ENCODE results near the gene TBC1D10A. TPM values are rescaled to one million over a fixed set of nuclear protein-coding genes. Genes with fewer than 3 reads are reported as not detected.

TBC1D10A gene
- total RNA-seq (2021), result 8.4 and 10.6 TPM in 2 replicates
- Bru-seq, nascent RNA, result percentile 52 among the genes with signal in this experiment
- percentile 58 among the genes with signal in this experiment for BruChase-seq, experiment 1, labeled RNA remaining after a 2-hour chase
- BruChase-seq, experiment 2, labeled RNA remaining after a 6-hour chase, result percentile 56 among the genes with signal in this experiment
- long read RNA-seq, transcript TBC1D10A-201 (9 exons, 2,077 nt), result major isoform, 17 of 23 reads
- long read RNA-seq, partial matches to known transcripts, result 3 of 23 reads
- long read RNA-seq, other reads (novel, unspliced or antisense), result 3 of 23 reads

- H3K4me1 ChIP-seq (ENCODE audit: insufficient read depth, low read length, poor library complexity, severe bottlenecking), result peaks cover 23% of the 10 kb centered on the region
- CTCF ChIA-PET, result interaction anchor here (0.6 kb wide), 1 partner anchor 87 kb away, joined by 6 read pairs; no protein-coding TSS in a partner anchor
- H3K27ac ChIP-seq (ENCODE audit: low read depth, low read length, poor library complexity, severe bottlenecking), result peak within 1 kb of the TSS; percentile 80
- BruUV-seq (replicated peaks), result no TSS peak
- no peaks in the 10 kb centered on the region for H3K9me3 ChIP-seq (ENCODE audit: low read depth, low read length, poor library complexity, severe bottlenecking)
- intact Hi-C loops (cut with micrococcal nuclease; ENCODE audit: unreplicated experiment), result no loop called here
- no peak for TF ChIP-seq CTCF (conservative IDR thresholded peaks at IDR 0.05; ENCODE audit: low read depth, low read length)
- TF ChIP-seq EZH2 (IDR thresholded peaks at IDR 0.05; ENCODE audit: borderline replicate concordance, low read depth, low read length, poor library complexity, severe bottlenecking), result no peak
- POLR2A ChIA-PET (ENCODE audit: low non-redundant PET), result interaction anchor here (0.6 kb wide), 1 partner anchor 548 kb away, joined by 5 read pairs; no protein-coding TSS in a partner anchor
- H3K36me3 ChIP-seq (ENCODE audit: insufficient read depth, low read length, poor library complexity, severe bottlenecking), result peaks cover 5% of the 10 kb centered on the region
- peak; percentile 95 for DNase-seq (ENCODE audit: low spot score)
- H3K4me3 ChIP-seq (ENCODE audit: low read depth, low read length, poor library complexity, severe bottlenecking), result peak within 1 kb of the TSS; percentile 80
- no peaks in the 10 kb centered on the region for H3K27me3 ChIP-seq (replicated peaks; ENCODE audit: insufficient read depth, low read depth, low read length, poor library complexity)
Observed at GRCh38 chr22:30326706-30327362, at the start of gene TBC1D10A. Gene TBC1D10A (minus strand): TSS chr22:30326941. CDS start chr22:30326881, 60 bp downstream.

- no peaks in the 10 kb centered on the region for H3K4me1 ChIP-seq (ENCODE audit: insufficient read depth, low read length, poor library complexity, severe bottlenecking)
- no peaks in the 10 kb centered on the region for H3K9me3 ChIP-seq (ENCODE audit: low read depth, low read length, poor library complexity, severe bottlenecking)
- DNase-seq (ENCODE audit: low spot score), result no peak
- no peak for TF ChIP-seq EZH2 (IDR thresholded peaks at IDR 0.05; ENCODE audit: borderline replicate concordance, low read depth, low read length, poor library complexity, severe bottlenecking)
- TF ChIP-seq CTCF (conservative IDR thresholded peaks at IDR 0.05; ENCODE audit: low read depth, low read length), result no peak
- CTCF ChIA-PET, result no interaction called here
- no peaks in the 10 kb centered on the region for H3K36me3 ChIP-seq (ENCODE audit: insufficient read depth, low read length, poor library complexity, severe bottlenecking)
- H3K27ac ChIP-seq (ENCODE audit: low read depth, low read length, poor library complexity, severe bottlenecking), result no peak overlapping the region
- H3K4me3 ChIP-seq (ENCODE audit: low read depth, low read length, poor library complexity, severe bottlenecking), result no peak overlapping the region
- no TSS peak for BruUV-seq (replicated peaks)
- no peaks in the 10 kb centered on the region for H3K27me3 ChIP-seq (replicated peaks; ENCODE audit: insufficient read depth, low read depth, low read length, poor library complexity)
- POLR2A ChIA-PET (ENCODE audit: low non-redundant PET), result no interaction called here
- intact Hi-C loops (cut with micrococcal nuclease; ENCODE audit: unreplicated experiment), result no loop called here
Observed at GRCh38 chr22:30375312-30375849, 48.6 kb upstream of the TBC1D10A start.

- no TSS peak for BruUV-seq (replicated peaks)
- no peak for TF ChIP-seq EZH2 (IDR thresholded peaks at IDR 0.05; ENCODE audit: borderline replicate concordance, low read depth, low read length, poor library complexity, severe bottlenecking)
- TF ChIP-seq CTCF (conservative IDR thresholded peaks at IDR 0.05; ENCODE audit: low read depth, low read length), result no peak
- Histone ChIP-seq H3K4me1 (ENCODE audit: insufficient read depth, low read length, poor library complexity, severe bottlenecking) (no peaks in the 10 kb centered on the region), H3K4me3 (ENCODE audit: low read depth, low read length, poor library complexity, severe bottlenecking) (no peak overlapping the region), H3K36me3 (ENCODE audit: insufficient read depth, low read length, poor library complexity, severe bottlenecking) (no peaks in the 10 kb centered on the region), H3K9me3 (ENCODE audit: low read depth, low read length, poor library complexity, severe bottlenecking) (no peaks in the 10 kb centered on the region), H3K27ac (ENCODE audit: low read depth, low read length, poor library complexity, severe bottlenecking) (no peak overlapping the region), H3K27me3 (replicated peaks; ENCODE audit: insufficient read depth, low read depth, low read length, poor library complexity) (no peaks in the 10 kb centered on the region)
- CTCF ChIA-PET, result no interaction called here
- POLR2A ChIA-PET (ENCODE audit: low non-redundant PET), result no interaction called here
- intact Hi-C loops (cut with micrococcal nuclease; ENCODE audit: unreplicated experiment), result no loop called here
- no peak for DNase-seq (ENCODE audit: low spot score)
Observed at GRCh38 chr22:30373331-30374325, 46.9 kb upstream of the TBC1D10A start.
